Left cardiac atrium (tissue), 4 donors: ENCODE results near the gene NGF. TPM values are rescaled to one million over a fixed set of nuclear protein-coding genes. Genes with fewer than 3 reads are reported as not detected.

ENCODE experiments used
- ATAC-seq, 2 donors: fragments of 200-7000 bp; cut with Tn5 transposase; one replicate each; pipeline ENCODE4 v1.9.1; 2020; ENCODE audit warnings: mild to moderate bottlenecking in 2 of 2, moderate library complexity in 2 of 2
- DNase-seq: peaks from one replicate; pipeline ENCODE4 v3.0.0-alpha.2; 2020
- intact Hi-C, 2 donors: fragments of 100-400 bp; cut with DNase I; formaldehyde crosslinking; loops; one replicate each; pipeline versions ENCODE4 v1.14.1 to v1.15.1; 2022 to 2023
- total RNA-seq, 2 donors: library from RNA; stranded (reverse); fragmentation: NEBNext Ultra II Directional; extraction: Animal tissue kit (Norgen Biotek cat#: 25700); gene quantifications; one replicate each; pipeline ENCODE4 v1.2.1, GENCODE V29; 2021
- donor health status: DM: no; HTN: yes; CAD: no.
- donor health status: DM: no; HTN: yes; CAD: no; lungs with severe emphysema.
- donor health status: DM: yes; HTN: yes; CAD: no.
- donor health status: Dilated cardiomyopathy.

Gene NGF
- total RNA-seq, 2 donors from 2014 or later, result 4.4 to 6.9 TPM

- ATAC-seq, result no peak
- no peak for DNase-seq
- intact Hi-C loops, result no loop called here
Measured at GRCh38 chr1:115255154-115255553, 82.9 kb downstream of the NGF start.

GRCh38 chr1:115252585-115252984 is 85.5 kb downstream of the NGF start:
- no peak for ATAC-seq
- no peak for DNase-seq
- intact Hi-C loops, result no loop called here

- DNase-seq (no peak), ATAC-seq (peak; percentile 68 to 98)
- intact Hi-C loops, result no loop called here
Measured at GRCh38 chr1:115251856-115252255, 86.2 kb downstream of the NGF start.

DNA sequence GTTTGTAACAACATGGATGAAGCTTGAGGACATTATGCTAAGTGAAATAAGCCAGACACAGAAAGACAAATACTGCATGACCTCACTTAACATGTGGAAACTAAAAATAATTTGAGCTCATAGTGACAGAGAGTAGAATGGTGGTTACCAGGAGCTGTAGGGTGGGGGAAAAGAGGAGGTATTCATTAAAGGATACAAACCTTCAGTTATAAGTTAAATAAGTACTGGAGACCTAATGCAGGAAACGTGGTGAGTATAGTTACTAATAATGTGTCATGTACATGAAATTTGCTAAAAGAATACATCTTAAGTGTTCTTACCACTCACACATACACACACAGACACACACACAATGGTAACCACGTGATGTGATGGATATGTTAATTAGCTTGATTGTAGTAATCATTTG is 86.7 kb downstream of the NGF start:
- intact Hi-C loops, result no loop called here
- DNase-seq, result no peak
- peak; percentile 83 to 91 for ATAC-seq

DNA sequence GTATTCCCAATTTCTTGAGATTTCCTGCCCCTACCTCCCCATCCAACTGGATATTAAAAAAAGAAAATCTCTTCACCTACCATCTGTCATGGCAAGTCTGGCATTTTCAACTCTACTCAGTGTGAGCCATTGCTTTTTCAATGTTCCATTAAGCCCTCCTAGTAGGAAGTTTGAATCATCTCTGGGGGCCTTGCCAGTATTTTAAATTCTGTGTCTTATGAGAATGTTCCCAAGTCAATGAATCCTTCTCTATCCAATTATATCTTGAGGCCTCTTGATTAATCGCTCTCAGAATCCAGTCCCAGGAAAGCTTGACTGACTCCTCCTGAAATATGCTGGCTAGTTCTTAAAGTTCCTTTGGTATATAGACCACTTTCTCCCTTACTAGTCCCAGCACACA is 91.5 kb downstream of the NGF start:
- intact Hi-C loops, result no loop called here
- ATAC-seq (no peak), DNase-seq (no peak)

- DNase-seq (no peak), ATAC-seq (no peak)
- intact Hi-C loops, result no loop called here
Measured at GRCh38 chr1:115245227-115245626, 92.8 kb downstream of the NGF start.

DNA sequence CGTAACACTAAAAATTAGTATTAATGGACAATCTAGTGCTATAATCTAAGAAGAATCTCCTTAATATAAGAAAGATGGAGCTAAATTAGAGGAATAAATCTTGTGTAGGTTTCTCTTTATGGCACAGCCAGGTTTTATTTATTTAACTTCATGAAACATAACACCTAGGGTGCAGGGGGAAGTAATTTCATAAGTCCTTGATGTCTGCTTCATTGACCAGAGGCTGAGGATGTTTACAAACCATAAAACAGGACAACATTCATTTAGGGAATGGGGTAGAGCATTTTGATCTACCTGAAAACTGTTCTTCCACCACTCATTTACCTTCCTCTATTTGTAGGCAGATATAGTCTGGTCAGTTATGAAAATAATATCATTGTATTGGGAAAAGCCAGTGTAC is 95.5 kb downstream of the NGF start:
- intact Hi-C loops, result no loop called here
- ATAC-seq, result no peak
- no peak for DNase-seq

DNA sequence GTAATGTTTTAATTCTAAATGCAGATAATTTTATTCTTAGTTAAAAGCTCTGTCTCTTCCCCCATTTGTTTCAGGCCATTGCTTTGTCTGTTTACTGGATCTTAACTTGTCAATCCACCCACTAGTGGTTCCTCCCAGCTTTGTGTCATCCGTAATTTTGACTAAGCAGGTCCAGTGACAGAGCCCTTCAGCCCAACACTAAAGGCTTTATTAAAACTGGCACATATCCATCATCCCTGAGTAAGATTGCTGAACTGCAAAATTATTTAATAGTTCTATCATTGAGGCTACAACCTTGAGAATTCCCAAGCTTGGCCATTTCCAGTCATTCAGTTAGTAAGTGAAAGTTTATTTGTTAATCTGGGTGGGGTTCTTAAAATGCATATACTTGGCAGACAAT is 96.7 kb downstream of the NGF start:
- intact Hi-C loops, result no loop called here
- ATAC-seq, result no peak
- DNase-seq, result no peak

- intact Hi-C loops, result no loop called here
- DNase-seq (no peak), ATAC-seq (no peak)
Measured at GRCh38 chr1:115240297-115240696, 97.8 kb downstream of the NGF start.

DNA sequence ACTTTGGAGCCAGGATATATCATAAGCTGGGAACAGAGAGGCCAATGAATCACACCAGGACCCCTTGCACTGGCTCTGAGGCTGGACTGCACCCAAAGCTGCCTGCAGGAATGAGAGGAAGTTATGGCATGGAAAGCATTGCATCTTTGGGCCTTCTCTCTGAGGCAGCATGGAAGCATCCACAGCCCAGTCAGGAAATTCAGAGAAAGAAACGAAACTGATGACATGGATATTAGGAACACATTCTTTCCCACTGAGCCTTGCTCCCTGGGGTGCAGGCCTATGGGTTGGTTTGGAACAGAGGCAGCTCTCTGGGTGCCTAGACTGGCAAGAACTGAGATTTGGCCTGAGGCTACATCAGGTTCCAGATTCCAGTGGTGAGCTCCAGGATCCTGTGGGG is 98.6 kb downstream of the NGF start:
- DNase-seq (no peak), ATAC-seq (no peak)
- intact Hi-C loops, result no loop called here

DNA sequence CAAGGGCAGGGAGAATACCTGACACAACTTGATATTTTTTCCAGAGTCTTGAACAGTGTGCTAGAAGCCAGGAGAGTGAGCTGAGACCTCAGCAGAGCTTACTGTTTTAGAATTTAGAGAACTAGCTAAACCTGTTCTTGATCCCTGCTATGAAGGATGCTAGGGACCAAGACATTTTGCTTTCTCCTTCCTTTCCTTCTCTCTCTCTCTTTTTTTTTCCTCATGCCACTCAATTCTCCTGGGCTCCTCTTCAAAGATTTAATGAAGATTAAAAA is 99.0 kb downstream of the NGF start:
- intact Hi-C loops, result no loop called here
- ATAC-seq (no peak), DNase-seq (no peak)

DNA sequence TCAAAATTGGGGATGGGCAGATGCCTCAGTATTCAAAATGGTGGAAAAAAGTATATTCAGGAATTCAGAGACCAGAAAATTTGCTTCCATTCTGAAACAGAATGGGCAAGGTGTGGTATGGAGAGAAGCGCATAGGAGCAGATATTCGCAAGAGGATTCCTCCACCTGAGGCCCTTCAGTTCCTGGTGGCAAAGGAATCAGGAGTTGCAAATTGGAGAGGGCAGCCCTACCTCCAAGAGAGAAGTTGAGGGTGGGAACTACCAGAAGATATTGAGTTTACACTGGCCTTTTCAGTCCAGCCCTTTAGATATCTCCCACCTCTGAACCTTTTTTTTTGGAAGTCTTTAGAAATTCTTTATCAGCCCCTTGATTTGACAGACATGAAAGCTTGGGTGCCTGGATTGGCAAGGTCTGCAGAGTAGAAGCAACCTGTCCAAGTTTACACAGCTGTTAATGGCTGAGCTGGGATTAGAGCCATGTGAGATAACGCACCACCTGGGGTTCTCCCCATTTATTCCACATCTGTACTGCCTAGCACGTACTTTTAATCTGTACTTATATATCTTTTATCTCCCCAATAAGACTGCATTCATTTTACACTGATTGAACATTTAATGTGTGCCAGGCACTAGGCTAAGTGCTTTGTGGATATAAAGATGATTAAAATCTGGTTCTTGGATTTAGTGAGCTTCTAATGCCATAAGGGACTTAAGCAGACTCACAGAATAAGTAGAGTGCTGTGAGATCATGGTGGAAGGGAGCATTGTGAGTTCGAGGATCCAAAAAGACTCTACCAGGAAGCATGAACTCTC is 99.5 kb downstream of the NGF start:
- ATAC-seq (no peak), DNase-seq (no peak)
- intact Hi-C loops, result no loop called here

- intact Hi-C loops, result no loop called here
- DNase-seq (no peak), ATAC-seq (no peak)
Measured at GRCh38 chr1:115237507-115237906, 100.5 kb downstream of the NGF start.

- DNase-seq (no peak), ATAC-seq (no peak)
- intact Hi-C loops, result no loop called here
Measured at GRCh38 chr1:115237023-115237422, 101.0 kb downstream of the NGF start.

Other genes with a start within 250 kb of the NGF start
- gene TSPAN2, start 248.7 kb downstream of the NGF start, total RNA-seq, result 10 to 100 TPM; 13.3 to 15.1 TPM